ENCODE results near the gene COQ9. TPM values are rescaled to one million over a fixed set of nuclear protein-coding genes. Genes with fewer than 3 reads are reported as not detected.

Gene COQ9
- total and polyA plus RNA-seq, 2 donors (not counting 1 experiment from before 2014, with no cell fraction given), result 44.4 to 51.2 TPM

GRCh38 chr16:57403965-57404817 lies 43.1 kb upstream of the COQ9 start, which contains the start of gene CCL17:
Gene CCL17, plus strand, starts transcription at chr16:57404767. Its CDS starts 9,166 bp downstream, at chr16:57413933.
- no peak within 1 kb of the TSS for H2AFZ ChIP-seq (ENCODE audit: low read length)
- no peaks in the 10 kb centered on the region for H3K9me3 ChIP-seq (ENCODE audit: control insufficient read depth, insufficient read depth, low read depth, low read length)
- no peak for DNase-seq (ENCODE audit: low read depth in 2 of 2)
- no peaks in the 10 kb centered on the region for H3K79me2 ChIP-seq (ENCODE audit: control insufficient read depth, insufficient read depth, low read length)
- no peaks in the 10 kb centered on the region for H4K20me1 ChIP-seq (ENCODE audit: control insufficient read depth, extremely low read depth, insufficient read depth, low read length)
- no peak within 1 kb of the TSS for H3K4me2 ChIP-seq (ENCODE audit: extremely low read depth, insufficient read depth, low read length)
- no peak within 1 kb of the TSS for H3K27ac ChIP-seq (ENCODE audit: insufficient read depth, low read length)
- H3K4me3 ChIP-seq (replicated peaks in 1 of 4; ENCODE audit: control extremely low read depth in 1 of 4, insufficient read depth in 1 of 4, low read depth in 3 of 4, low read length in 4 of 4), result no peak within 1 kb of the TSS
- H3K4me1 ChIP-seq (ENCODE audit: control insufficient read depth, extremely low read depth, insufficient read depth, low read length), result no peaks in the 10 kb centered on the region
- TF ChIP-seq, protein P1, sequence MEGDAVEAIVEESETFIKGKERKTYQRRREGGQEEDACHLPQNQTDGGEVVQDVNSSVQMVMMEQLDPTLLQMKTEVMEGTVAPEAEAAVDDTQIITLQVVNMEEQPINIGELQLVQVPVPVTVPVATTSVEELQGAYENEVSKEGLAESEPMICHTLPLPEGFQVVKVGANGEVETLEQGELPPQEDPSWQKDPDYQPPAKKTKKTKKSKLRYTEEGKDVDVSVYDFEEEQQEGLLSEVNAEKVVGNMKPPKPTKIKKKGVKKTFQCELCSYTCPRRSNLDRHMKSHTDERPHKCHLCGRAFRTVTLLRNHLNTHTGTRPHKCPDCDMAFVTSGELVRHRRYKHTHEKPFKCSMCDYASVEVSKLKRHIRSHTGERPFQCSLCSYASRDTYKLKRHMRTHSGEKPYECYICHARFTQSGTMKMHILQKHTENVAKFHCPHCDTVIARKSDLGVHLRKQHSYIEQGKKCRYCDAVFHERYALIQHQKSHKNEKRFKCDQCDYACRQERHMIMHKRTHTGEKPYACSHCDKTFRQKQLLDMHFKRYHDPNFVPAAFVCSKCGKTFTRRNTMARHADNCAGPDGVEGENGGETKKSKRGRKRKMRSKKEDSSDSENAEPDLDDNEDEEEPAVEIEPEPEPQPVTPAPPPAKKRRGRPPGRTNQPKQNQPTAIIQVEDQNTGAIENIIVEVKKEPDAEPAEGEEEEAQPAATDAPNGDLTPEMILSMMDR (conservative IDR thresholded peaks at IDR 0.05 in 1 of 2, IDR thresholded peaks at IDR 0.05 in 1 of 2; ENCODE audit: low read depth in 1 of 2, low read length in 2 of 2), result no peak
- TF ChIP-seq EZH2 (IDR thresholded peaks at IDR 0.05; ENCODE audit: low read length, missing control alignments), result no peak
- no peaks in the 10 kb centered on the region for H3K36me3 ChIP-seq (ENCODE audit: control insufficient read depth, insufficient read depth, low read length)
- peaks cover 3% of the 10 kb centered on the region for H3K27me3 ChIP-seq (ENCODE audit: control insufficient read depth, insufficient read depth, low read length)
- no peak within 1 kb of the TSS for H3K9ac ChIP-seq (ENCODE audit: insufficient read depth, low read length)

- Histone ChIP-seq H3K9me3 (ENCODE audit: control insufficient read depth, insufficient read depth, low read depth, low read length) (no peaks in the 10 kb centered on the region), H2AFZ (ENCODE audit: low read length) (no peak overlapping the region), H3K79me2 (ENCODE audit: control insufficient read depth, insufficient read depth, low read length) (no peaks in the 10 kb centered on the region), H3K36me3 (ENCODE audit: control insufficient read depth, insufficient read depth, low read length) (no peaks in the 10 kb centered on the region), H4K20me1 (ENCODE audit: control insufficient read depth, extremely low read depth, insufficient read depth, low read length) (no peaks in the 10 kb centered on the region), H3K4me1 (ENCODE audit: control insufficient read depth, extremely low read depth, insufficient read depth, low read length) (no peaks in the 10 kb centered on the region), H3K9ac (ENCODE audit: insufficient read depth, low read length) (no peak overlapping the region), H3K27me3 (ENCODE audit: control insufficient read depth, insufficient read depth, low read length) (peaks cover 3% of the 10 kb centered on the region), H3K27ac (ENCODE audit: insufficient read depth, low read length) (no peak overlapping the region), H3K4me3 (replicated peaks in 1 of 4; ENCODE audit: control extremely low read depth in 1 of 4, insufficient read depth in 1 of 4, low read depth in 3 of 4, low read length in 4 of 4) (no peak overlapping the region), H3K4me2 (ENCODE audit: extremely low read depth, insufficient read depth, low read length) (no peak overlapping the region)
- no peak for DNase-seq (ENCODE audit: low read depth in 2 of 2)
- no peak for TF ChIP-seq EZH2 (IDR thresholded peaks at IDR 0.05; ENCODE audit: low read length, missing control alignments)
- TF ChIP-seq, protein P1 (conservative IDR thresholded peaks at IDR 0.05 in 1 of 2, IDR thresholded peaks at IDR 0.05 in 1 of 2; ENCODE audit: low read depth in 1 of 2, low read length in 2 of 2), result no peak
Measured at GRCh38 chr16:57405097-57405496, 42.2 kb upstream of the COQ9 start.

DNA sequence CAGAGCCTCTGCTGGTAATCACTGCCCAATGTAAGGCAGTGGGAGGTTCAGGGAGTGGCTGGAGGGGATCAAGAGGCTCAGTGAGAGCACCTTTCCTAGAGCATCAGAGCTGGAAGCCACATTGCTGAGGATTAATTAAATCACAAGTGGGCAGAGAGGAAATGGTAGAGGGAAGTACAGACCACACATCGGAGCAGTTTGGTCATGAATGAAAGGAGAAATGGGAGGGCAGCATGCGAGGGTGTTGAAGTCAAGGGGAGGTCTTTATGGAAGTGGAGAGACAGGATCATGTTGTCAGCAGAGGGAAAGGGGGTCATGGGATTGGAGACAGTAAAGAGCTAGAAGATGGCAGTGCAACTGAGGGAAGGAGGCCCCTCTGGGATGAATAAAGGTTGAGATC lies 40.4 kb upstream of the COQ9 start:
- Histone ChIP-seq H3K4me2 (ENCODE audit: extremely low read depth, insufficient read depth, low read length) (no peak overlapping the region), H3K27me3 (ENCODE audit: control insufficient read depth, insufficient read depth, low read length) (peaks cover 3% of the 10 kb centered on the region), H3K9ac (ENCODE audit: insufficient read depth, low read length) (no peak overlapping the region), H3K79me2 (ENCODE audit: control insufficient read depth, insufficient read depth, low read length) (no peaks in the 10 kb centered on the region), H3K4me3 (replicated peaks in 1 of 4; ENCODE audit: control extremely low read depth in 1 of 4, insufficient read depth in 1 of 4, low read depth in 3 of 4, low read length in 4 of 4) (no peak overlapping the region), H4K20me1 (ENCODE audit: control insufficient read depth, extremely low read depth, insufficient read depth, low read length) (no peaks in the 10 kb centered on the region), H3K36me3 (ENCODE audit: control insufficient read depth, insufficient read depth, low read length) (no peaks in the 10 kb centered on the region), H3K9me3 (ENCODE audit: control insufficient read depth, insufficient read depth, low read depth, low read length) (no peaks in the 10 kb centered on the region), H3K27ac (ENCODE audit: insufficient read depth, low read length) (no peak overlapping the region), H3K4me1 (ENCODE audit: control insufficient read depth, extremely low read depth, insufficient read depth, low read length) (no peaks in the 10 kb centered on the region), H2AFZ (ENCODE audit: low read length) (no peak overlapping the region)
- no peak for DNase-seq (ENCODE audit: low read depth in 2 of 2)
- TF ChIP-seq, protein P1 (conservative IDR thresholded peaks at IDR 0.05 in 1 of 2, IDR thresholded peaks at IDR 0.05 in 1 of 2; ENCODE audit: low read depth in 1 of 2, low read length in 2 of 2), result no peak
- TF ChIP-seq EZH2 (IDR thresholded peaks at IDR 0.05; ENCODE audit: low read length, missing control alignments), result no peak

All from fibroblast of lung (primary cell).